ENCODE measurements around the gene GPR151.

Gene GPR151
- long read RNA-seq = 0 reads

DNA sequence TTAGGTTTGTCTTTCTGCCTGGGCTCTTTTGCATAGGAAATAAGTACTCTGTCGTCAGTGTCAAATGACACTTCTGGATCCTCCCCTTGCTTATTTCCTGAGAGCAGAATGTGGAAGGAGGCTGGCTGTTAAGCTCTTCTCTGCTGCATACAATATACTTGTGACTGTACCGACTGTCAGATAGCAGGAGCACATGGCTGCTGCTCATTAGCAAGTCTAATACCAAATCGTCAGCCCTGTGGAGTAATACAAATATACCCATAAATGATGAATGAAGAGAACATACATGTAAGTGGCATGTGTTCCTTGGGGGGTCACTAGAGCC lies at the start of gene GPR151:
TSS of gene GPR151 (minus strand) at position 40 of the 325 bp plus-strand sequence. CDS start 77 bp downstream, outside the sequence.
- no peak for TF ChIP-seq CTCF (IDR thresholded peaks at IDR 0.05; ENCODE audit: insufficient read depth, low read length)
- TF ChIP-seq SPI1 (IDR thresholded peaks at IDR 0.05; ENCODE audit: borderline replicate concordance, low read depth) = no peak
- TF ChIP-seq POLR2AphosphoS5 (IDR thresholded peaks at IDR 0.05; ENCODE audit: low read depth) = no peak
- TF ChIP-seq, protein P1, sequence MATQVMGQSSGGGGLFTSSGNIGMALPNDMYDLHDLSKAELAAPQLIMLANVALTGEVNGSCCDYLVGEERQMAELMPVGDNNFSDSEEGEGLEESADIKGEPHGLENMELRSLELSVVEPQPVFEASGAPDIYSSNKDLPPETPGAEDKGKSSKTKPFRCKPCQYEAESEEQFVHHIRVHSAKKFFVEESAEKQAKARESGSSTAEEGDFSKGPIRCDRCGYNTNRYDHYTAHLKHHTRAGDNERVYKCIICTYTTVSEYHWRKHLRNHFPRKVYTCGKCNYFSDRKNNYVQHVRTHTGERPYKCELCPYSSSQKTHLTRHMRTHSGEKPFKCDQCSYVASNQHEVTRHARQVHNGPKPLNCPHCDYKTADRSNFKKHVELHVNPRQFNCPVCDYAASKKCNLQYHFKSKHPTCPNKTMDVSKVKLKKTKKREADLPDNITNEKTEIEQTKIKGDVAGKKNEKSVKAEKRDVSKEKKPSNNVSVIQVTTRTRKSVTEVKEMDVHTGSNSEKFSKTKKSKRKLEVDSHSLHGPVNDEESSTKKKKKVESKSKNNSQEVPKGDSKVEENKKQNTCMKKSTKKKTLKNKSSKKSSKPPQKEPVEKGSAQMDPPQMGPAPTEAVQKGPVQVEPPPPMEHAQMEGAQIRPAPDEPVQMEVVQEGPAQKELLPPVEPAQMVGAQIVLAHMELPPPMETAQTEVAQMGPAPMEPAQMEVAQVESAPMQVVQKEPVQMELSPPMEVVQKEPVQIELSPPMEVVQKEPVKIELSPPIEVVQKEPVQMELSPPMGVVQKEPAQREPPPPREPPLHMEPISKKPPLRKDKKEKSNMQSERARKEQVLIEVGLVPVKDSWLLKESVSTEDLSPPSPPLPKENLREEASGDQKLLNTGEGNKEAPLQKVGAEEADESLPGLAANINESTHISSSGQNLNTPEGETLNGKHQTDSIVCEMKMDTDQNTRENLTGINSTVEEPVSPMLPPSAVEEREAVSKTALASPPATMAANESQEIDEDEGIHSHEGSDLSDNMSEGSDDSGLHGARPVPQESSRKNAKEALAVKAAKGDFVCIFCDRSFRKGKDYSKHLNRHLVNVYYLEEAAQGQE (IDR thresholded peaks at IDR 0.05; ENCODE audit: insufficient replicate concordance, low read depth) = no peak
- no peak for TF ChIP-seq GABPA (IDR thresholded peaks at IDR 0.05; ENCODE audit: low read depth)
- Histone ChIP-seq H3K4me3 (replicated peaks; ENCODE audit: insufficient read depth, low read length) (no peak within 1 kb of the TSS), H3K27me3 (ENCODE audit: insufficient read depth, poor library complexity, severe bottlenecking) (no peaks in the 10 kb centered on the region), H3K27ac (replicated peaks) (no peak within 1 kb of the TSS)
- no peak for DNase-seq (ENCODE audit: low read depth in 1 of 2, low spot score in 1 of 2)

DNA sequence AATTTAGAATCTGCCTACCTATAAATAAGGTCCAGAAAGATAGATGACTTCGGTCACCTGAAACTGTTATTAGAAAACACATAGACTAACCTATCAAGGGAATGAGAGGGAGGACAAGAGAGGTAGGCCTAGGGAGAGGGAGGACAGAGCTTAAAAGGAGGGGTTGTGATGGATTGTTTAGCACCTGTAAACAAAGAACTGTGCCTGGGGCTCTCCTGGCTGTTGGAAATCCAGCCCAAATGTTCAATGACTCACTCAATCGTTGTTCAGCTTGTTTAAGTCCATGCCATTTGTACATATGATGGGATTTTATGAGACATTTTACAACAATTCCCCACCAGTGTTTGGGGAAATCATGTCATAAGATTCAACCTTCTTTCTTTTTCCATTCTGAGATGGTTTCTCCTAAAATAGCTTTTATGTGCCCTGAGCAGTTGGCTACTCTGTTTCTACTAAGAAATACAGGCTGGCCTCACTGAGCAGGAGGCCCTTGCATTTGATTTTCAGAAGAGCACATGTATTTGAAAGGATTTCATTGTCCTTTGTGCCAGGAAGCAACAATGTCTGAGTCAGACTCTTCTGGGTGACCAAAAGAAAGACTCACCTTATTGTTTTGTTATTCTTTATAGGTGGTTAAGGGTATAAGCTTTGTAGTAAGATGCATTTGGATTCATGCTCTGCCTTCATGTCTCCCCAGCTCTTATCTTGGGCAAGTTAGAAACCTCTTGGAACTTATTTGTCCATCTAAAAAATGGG lies 48.2 kb upstream of the GPR151 start:
- TF ChIP-seq GABPA (IDR thresholded peaks at IDR 0.05; ENCODE audit: low read depth) = no peak
- no peak overlapping the region for H3K27ac ChIP-seq (replicated peaks)
- H3K4me3 ChIP-seq (replicated peaks; ENCODE audit: insufficient read depth, low read length) = no peak overlapping the region
- no peaks in the 10 kb centered on the region for H3K27me3 ChIP-seq (ENCODE audit: insufficient read depth, poor library complexity, severe bottlenecking)
- no peak for DNase-seq (ENCODE audit: low read depth in 1 of 2, low spot score in 1 of 2)

- Histone ChIP-seq H3K27ac (replicated peaks) (no peak overlapping the region), H3K27me3 (ENCODE audit: insufficient read depth, poor library complexity, severe bottlenecking) (no peaks in the 10 kb centered on the region), H3K4me3 (replicated peaks; ENCODE audit: insufficient read depth, low read length) (no peak overlapping the region)
- no peak for DNase-seq (ENCODE audit: low read depth in 1 of 2, low spot score in 1 of 2)
- TF ChIP-seq SPI1 (IDR thresholded peaks at IDR 0.05; ENCODE audit: borderline replicate concordance, low read depth) = no peak
- TF ChIP-seq GABPA (IDR thresholded peaks at IDR 0.05; ENCODE audit: low read depth) = no peak
- no peak for TF ChIP-seq CTCF (IDR thresholded peaks at IDR 0.05; ENCODE audit: insufficient read depth, low read length)
- TF ChIP-seq, protein P1 (IDR thresholded peaks at IDR 0.05; ENCODE audit: insufficient replicate concordance, low read depth) = no peak
- TF ChIP-seq POLR2AphosphoS5 (IDR thresholded peaks at IDR 0.05; ENCODE audit: low read depth) = no peak
Measured at GRCh38 chr5:146562461-146562860, 46.5 kb upstream of the GPR151 start.

DNA sequence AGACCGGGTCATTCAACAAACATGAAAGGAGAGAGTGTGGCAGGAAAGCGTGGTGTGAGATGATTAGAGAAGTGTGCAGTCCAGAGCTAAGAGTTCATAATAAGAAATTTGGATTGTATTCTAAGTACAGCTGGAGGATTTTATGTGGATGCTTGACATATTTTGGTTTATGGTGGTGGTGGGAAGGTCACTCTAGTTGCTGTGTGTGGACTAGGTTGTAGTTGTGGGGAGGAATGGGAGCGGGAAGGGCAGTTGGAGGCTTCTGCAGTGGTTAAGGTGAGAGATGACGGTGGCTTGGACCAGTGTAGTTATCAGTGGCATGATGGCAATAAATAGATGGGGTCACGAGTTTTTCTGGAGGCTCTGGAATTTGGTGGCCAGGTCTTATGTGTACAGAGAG lies 45.7 kb upstream of the GPR151 start:
- no peak for DNase-seq (ENCODE audit: low read depth in 1 of 2, low spot score in 1 of 2)

More for the DNA sequence above, 45.7 kb upstream of the GPR151 start:
- TF ChIP-seq CTCF (IDR thresholded peaks at IDR 0.05; ENCODE audit: insufficient read depth, low read length) (no peak), POLR2AphosphoS5 (IDR thresholded peaks at IDR 0.05; ENCODE audit: low read depth) (no peak), SPI1 (IDR thresholded peaks at IDR 0.05; ENCODE audit: borderline replicate concordance, low read depth) (no peak), GABPA (IDR thresholded peaks at IDR 0.05; ENCODE audit: low read depth) (no peak)
- TF ChIP-seq, protein P1 (IDR thresholded peaks at IDR 0.05; ENCODE audit: insufficient replicate concordance, low read depth) = no peak
- H3K27ac ChIP-seq (replicated peaks) = no peak overlapping the region
- no peaks in the 10 kb centered on the region for H3K27me3 ChIP-seq (ENCODE audit: insufficient read depth, poor library complexity, severe bottlenecking)
- no peak overlapping the region for H3K4me3 ChIP-seq (replicated peaks; ENCODE audit: insufficient read depth, low read length)
